Vagina (tissue), 2 donors: ENCODE measurements around the gene FBXL7.

ENCODE experiments used
- POLR2A ChIP-seq, 2 donors: fragments of 450-650 bp; IDR thresholded peaks; one replicate each; pipeline ENCODE4 v1.6.1; 2017; ENCODE audit warnings: antibody characterized with exemption in 2 of 2, mild to moderate bottlenecking in 2 of 2, moderate library complexity in 2 of 2
- POLR2AphosphoS5 ChIP-seq, 2 donors: sonication (generic); formaldehyde crosslinking; IDR thresholded peaks; one replicate each; pipeline ENCODE4 v1.9.0; 2017; ENCODE audit warnings: antibody characterized with exemption in 2 of 2, mild to moderate bottlenecking in 2 of 2, low read depth in 1 of 2; ENCODE audit not compliant: insufficient read depth in 1 of 2
- TF ChIP-seq, protein P1 (sequence below), 3 experiments: fragments of 450-650 bp in 2 of 3; fragments of 200-600 bp in 1 of 3; sonication (generic) in 1 of 3; IDR thresholded peaks; one replicate each; pipeline ENCODE4 v1.5.1; 2017 to 2019; ENCODE audit warnings: antibody characterized with exemption in 3 of 3, mild to moderate bottlenecking in 2 of 3, moderate library complexity in 2 of 3

DNA sequence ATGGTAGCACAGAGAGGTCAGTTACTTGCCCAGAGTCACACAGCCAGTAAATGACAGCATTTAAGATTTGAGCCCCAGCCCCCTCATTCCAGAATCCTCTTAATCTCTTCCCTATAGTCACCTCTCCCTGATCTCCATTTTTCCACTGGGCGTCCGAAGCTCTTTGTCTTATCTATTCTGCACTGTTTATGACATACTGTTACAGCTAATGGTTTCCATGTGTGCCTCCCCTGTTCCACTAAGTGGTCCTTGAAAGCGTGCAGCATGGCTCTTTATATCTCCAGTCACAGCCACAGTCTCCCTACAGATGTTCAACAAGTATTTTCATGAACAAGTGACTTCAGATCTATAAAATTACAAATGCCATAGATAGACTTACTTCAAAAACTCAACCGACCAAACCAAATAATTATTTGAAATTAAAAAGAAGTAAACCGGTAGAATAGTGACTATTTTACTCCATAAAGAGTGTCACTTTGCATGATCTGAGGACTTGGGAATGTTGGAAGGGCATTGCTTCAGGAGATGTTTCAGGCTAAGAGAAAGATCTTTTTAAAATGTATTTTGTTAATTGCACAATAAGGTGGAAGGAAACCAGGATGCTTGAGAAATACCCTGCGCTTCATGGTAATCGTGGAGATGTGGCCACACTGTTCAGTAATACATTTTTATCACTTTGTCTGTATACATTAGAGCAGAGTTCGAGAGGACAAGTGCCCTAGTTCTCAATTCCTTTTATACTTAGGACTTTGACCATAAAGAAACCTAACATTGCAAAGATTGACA, 237.2 kb downstream of the FBXL7 start:
- TF ChIP-seq POLR2AphosphoS5 (IDR thresholded peaks at IDR 0.05; ENCODE audit: insufficient read depth in 1 of 2, low read depth in 1 of 2) (no peak), POLR2A (IDR thresholded peaks at IDR 0.05) (no peak)
- TF ChIP-seq, protein P1, sequence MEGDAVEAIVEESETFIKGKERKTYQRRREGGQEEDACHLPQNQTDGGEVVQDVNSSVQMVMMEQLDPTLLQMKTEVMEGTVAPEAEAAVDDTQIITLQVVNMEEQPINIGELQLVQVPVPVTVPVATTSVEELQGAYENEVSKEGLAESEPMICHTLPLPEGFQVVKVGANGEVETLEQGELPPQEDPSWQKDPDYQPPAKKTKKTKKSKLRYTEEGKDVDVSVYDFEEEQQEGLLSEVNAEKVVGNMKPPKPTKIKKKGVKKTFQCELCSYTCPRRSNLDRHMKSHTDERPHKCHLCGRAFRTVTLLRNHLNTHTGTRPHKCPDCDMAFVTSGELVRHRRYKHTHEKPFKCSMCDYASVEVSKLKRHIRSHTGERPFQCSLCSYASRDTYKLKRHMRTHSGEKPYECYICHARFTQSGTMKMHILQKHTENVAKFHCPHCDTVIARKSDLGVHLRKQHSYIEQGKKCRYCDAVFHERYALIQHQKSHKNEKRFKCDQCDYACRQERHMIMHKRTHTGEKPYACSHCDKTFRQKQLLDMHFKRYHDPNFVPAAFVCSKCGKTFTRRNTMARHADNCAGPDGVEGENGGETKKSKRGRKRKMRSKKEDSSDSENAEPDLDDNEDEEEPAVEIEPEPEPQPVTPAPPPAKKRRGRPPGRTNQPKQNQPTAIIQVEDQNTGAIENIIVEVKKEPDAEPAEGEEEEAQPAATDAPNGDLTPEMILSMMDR (IDR thresholded peaks at IDR 0.05): no peak
